ENCODE data around the gene GIGYF2. TPM values are rescaled to one million over a fixed set of nuclear protein-coding genes. Genes with fewer than 3 reads are reported as not detected.

Gene GIGYF2
- total RNA-seq, 1 donor: 57.2 TPM

GRCh38 chr2:232653441-232653840 is 43.7 kb upstream of the GIGYF2 start:
- no peaks in the 10 kb centered on the region for H4K20me1 ChIP-seq (ENCODE audit: insufficient read depth, low read length)
- H3K9me3 ChIP-seq (ENCODE audit: low read depth, low read length): no peaks in the 10 kb centered on the region
- no peak overlapping the region for H2AFZ ChIP-seq (ENCODE audit: low read length)
- no peak overlapping the region for H3K27ac ChIP-seq (ENCODE audit: low read depth, low read length)
- H3K4me2 ChIP-seq (ENCODE audit: insufficient read depth, low read length): no peak overlapping the region
- no peak overlapping the region for H3K4me3 ChIP-seq (ENCODE audit: insufficient read depth, low read length)
- no peaks in the 10 kb centered on the region for H3K36me3 ChIP-seq (ENCODE audit: insufficient read depth, low read length)
- no peaks in the 10 kb centered on the region for H3K4me1 ChIP-seq (ENCODE audit: insufficient read depth, low read length)
- H3K79me2 ChIP-seq (ENCODE audit: insufficient read depth, low read length): no peaks in the 10 kb centered on the region
- no peak for TF ChIP-seq CTCF (IDR thresholded peaks at IDR 0.05; ENCODE audit: extremely low read depth, low read depth, low read length)
- no peak for DNase-seq (ENCODE audit: insufficient read length, low spot score, missing footprints)
- no peaks in the 10 kb centered on the region for H3K27me3 ChIP-seq (ENCODE audit: insufficient read depth, low read length)

- no peak overlapping the region for H3K4me3 ChIP-seq (ENCODE audit: insufficient read depth, low read length)
- TF ChIP-seq CTCF (IDR thresholded peaks at IDR 0.05; ENCODE audit: extremely low read depth, low read depth, low read length): no peak
- H3K4me1 ChIP-seq (ENCODE audit: insufficient read depth, low read length): no peaks in the 10 kb centered on the region
- H3K36me3 ChIP-seq (ENCODE audit: insufficient read depth, low read length): no peaks in the 10 kb centered on the region
- H4K20me1 ChIP-seq (ENCODE audit: insufficient read depth, low read length): no peaks in the 10 kb centered on the region
- H3K9me3 ChIP-seq (ENCODE audit: low read depth, low read length): no peaks in the 10 kb centered on the region
- no peaks in the 10 kb centered on the region for H3K79me2 ChIP-seq (ENCODE audit: insufficient read depth, low read length)
- no peaks in the 10 kb centered on the region for H3K27me3 ChIP-seq (ENCODE audit: insufficient read depth, low read length)
- no peak overlapping the region for H3K4me2 ChIP-seq (ENCODE audit: insufficient read depth, low read length)
- no peak for DNase-seq (ENCODE audit: insufficient read length, low spot score, missing footprints)
- no peak overlapping the region for H3K27ac ChIP-seq (ENCODE audit: low read depth, low read length)
- H2AFZ ChIP-seq (ENCODE audit: low read length): no peak overlapping the region
Observed at GRCh38 chr2:232655392-232655791, 41.7 kb upstream of the GIGYF2 start.

- Histone ChIP-seq H3K4me1 (ENCODE audit: insufficient read depth, low read length) (no peaks in the 10 kb centered on the region), H3K4me3 (ENCODE audit: insufficient read depth, low read length) (no peak overlapping the region), H4K20me1 (ENCODE audit: insufficient read depth, low read length) (no peaks in the 10 kb centered on the region), H3K4me2 (ENCODE audit: insufficient read depth, low read length) (no peak overlapping the region), H2AFZ (ENCODE audit: low read length) (no peak overlapping the region), H3K27me3 (ENCODE audit: insufficient read depth, low read length) (no peaks in the 10 kb centered on the region), H3K27ac (ENCODE audit: low read depth, low read length) (no peak overlapping the region), H3K36me3 (ENCODE audit: insufficient read depth, low read length) (no peaks in the 10 kb centered on the region), H3K79me2 (ENCODE audit: insufficient read depth, low read length) (no peaks in the 10 kb centered on the region), H3K9me3 (ENCODE audit: low read depth, low read length) (no peaks in the 10 kb centered on the region)
- DNase-seq (ENCODE audit: insufficient read length, low spot score, missing footprints): no peak
- TF ChIP-seq CTCF (IDR thresholded peaks at IDR 0.05; ENCODE audit: extremely low read depth, low read depth, low read length): no peak
Observed at GRCh38 chr2:232658217-232658785, 38.8 kb upstream of the GIGYF2 start.

- Histone ChIP-seq H3K36me3 (ENCODE audit: insufficient read depth, low read length) (no peaks in the 10 kb centered on the region), H3K79me2 (ENCODE audit: insufficient read depth, low read length) (no peaks in the 10 kb centered on the region), H3K4me1 (ENCODE audit: insufficient read depth, low read length) (no peaks in the 10 kb centered on the region), H3K9me3 (ENCODE audit: low read depth, low read length) (no peaks in the 10 kb centered on the region), H4K20me1 (ENCODE audit: insufficient read depth, low read length) (no peaks in the 10 kb centered on the region), H3K27me3 (ENCODE audit: insufficient read depth, low read length) (no peaks in the 10 kb centered on the region), H3K27ac (ENCODE audit: low read depth, low read length) (no peak overlapping the region), H3K4me3 (ENCODE audit: insufficient read depth, low read length) (no peak overlapping the region), H3K4me2 (ENCODE audit: insufficient read depth, low read length) (no peak overlapping the region), H2AFZ (ENCODE audit: low read length) (no peak overlapping the region)
- no peak for DNase-seq (ENCODE audit: insufficient read length, low spot score, missing footprints)
- no peak for TF ChIP-seq CTCF (IDR thresholded peaks at IDR 0.05; ENCODE audit: extremely low read depth, low read depth, low read length)
Observed at GRCh38 chr2:232659359-232659758, 37.8 kb upstream of the GIGYF2 start.

All from osteoblast (primary cell).